Measurements from ENCODE around the gene KRTAP4-12. TPM values are rescaled to one million over a fixed set of nuclear protein-coding genes. Genes with fewer than 3 reads are reported as not detected.

KRTAP4-12 gene
- total RNA-seq, 6 experiments from 2014 or later, result 6.1 to 8.4 (median 6.7) TPM

GRCh38 chr17:41076788-41077187, 47.2 kb downstream of the KRTAP4-12 start:
- TF ChIP-seq CTCF (IDR thresholded peaks at IDR 0.05), result no peak
- Mint-ChIP-seq H3K27me3 (ENCODE audit: insufficient read depth) (no peaks in the 10 kb centered on the region), H3K4me1 (ENCODE audit: low read depth) (peaks cover 33% of the 10 kb centered on the region), H3K9me3 (no peaks in the 10 kb centered on the region; the same call in 1 of the 2 replicates), H3K27ac (no peak overlapping the region), H3K36me3 (ENCODE audit: low read depth) (peaks cover 22% of the 10 kb centered on the region), H3K4me3 (no peak overlapping the region)
- no peak for DNase-seq

- no peaks in the 10 kb centered on the region; the same call in 1 of the 2 replicates for H3K9me3 Mint-ChIP-seq
- TF ChIP-seq CTCF (IDR thresholded peaks at IDR 0.05), result no peak
- no peak for DNase-seq
- H3K4me1 Mint-ChIP-seq (ENCODE audit: low read depth), result peaks cover 21% of the 10 kb centered on the region
- no peaks in the 10 kb centered on the region for H3K27me3 Mint-ChIP-seq (ENCODE audit: insufficient read depth)
- peaks cover 22% of the 10 kb centered on the region for H3K36me3 Mint-ChIP-seq (ENCODE audit: low read depth)
- H3K4me3 Mint-ChIP-seq, result no peak overlapping the region
- H3K27ac Mint-ChIP-seq, result no peak overlapping the region
Observed at GRCh38 chr17:41073676-41074075, 50.3 kb downstream of the KRTAP4-12 start.

Other genes starting within 250 kb of the KRTAP4-12 start
- not detected for gene KRT20, start 238.9 kb downstream of the KRTAP4-12 start, total RNA-seq (2021; fragmentation: NEBNext Ultra II Directional; extraction: Animal tissue kit (Norgen Biotek cat#: 25700))
- gene KRT23, start 186.5 kb downstream of the KRTAP4-12 start, total RNA-seq (2021; fragmentation: NEBNext Ultra II Directional; extraction: Animal tissue kit (Norgen Biotek cat#: 25700)), result under 1 TPM in 1 of 6 experiments, not detected in 5; 0.14 TPM
- not detected for gene KRT39, start 157.2 kb downstream of the KRTAP4-12 start, total RNA-seq (2021; fragmentation: NEBNext Ultra II Directional; extraction: Animal tissue kit (Norgen Biotek cat#: 25700))
- not detected for gene KRT40, start 139.9 kb downstream of the KRTAP4-12 start, total RNA-seq (2021; fragmentation: NEBNext Ultra II Directional; extraction: Animal tissue kit (Norgen Biotek cat#: 25700))
- not detected for gene KRTAP3-3, start 130.0 kb downstream of the KRTAP4-12 start, total RNA-seq (2021; fragmentation: NEBNext Ultra II Directional; extraction: Animal tissue kit (Norgen Biotek cat#: 25700))
- gene KRTAP3-2, start 124.3 kb downstream of the KRTAP4-12 start, total RNA-seq (2021; fragmentation: NEBNext Ultra II Directional; extraction: Animal tissue kit (Norgen Biotek cat#: 25700)), result not detected
- gene KRTAP3-1, start 115.1 kb downstream of the KRTAP4-12 start, total RNA-seq (2021; fragmentation: NEBNext Ultra II Directional; extraction: Animal tissue kit (Norgen Biotek cat#: 25700)), result 10 to 100 TPM in 1 of 6 experiments, 1 to 10 TPM in 5; 2.5 to 10.2 (median 3.3) TPM
- gene KRTAP1-5, start 97.0 kb downstream of the KRTAP4-12 start, total RNA-seq (2021; fragmentation: NEBNext Ultra II Directional; extraction: Animal tissue kit (Norgen Biotek cat#: 25700)), result 100 to 1,000 TPM in 1 of 6 experiments, 10 to 100 TPM in 5; 61.6 to 114 (median 76.8) TPM
- not detected for gene KRTAP1-4, start 94.0 kb downstream of the KRTAP4-12 start, total RNA-seq (2021; fragmentation: NEBNext Ultra II Directional; extraction: Animal tissue kit (Norgen Biotek cat#: 25700))
- gene KRTAP1-3, start 89.3 kb downstream of the KRTAP4-12 start, total RNA-seq (2021; fragmentation: NEBNext Ultra II Directional; extraction: Animal tissue kit (Norgen Biotek cat#: 25700)), result not detected
- 1 to 10 TPM in 1 of 6 experiments, under 1 TPM in 5; 0.21 to 1.1 (median 0.50) TPM for gene KRTAP1-1, start 82.7 kb downstream of the KRTAP4-12 start, total RNA-seq (2021; fragmentation: NEBNext Ultra II Directional; extraction: Animal tissue kit (Norgen Biotek cat#: 25700))
- gene KRTAP2-1, start 76.9 kb downstream of the KRTAP4-12 start, total RNA-seq (2021; fragmentation: NEBNext Ultra II Directional; extraction: Animal tissue kit (Norgen Biotek cat#: 25700)), result under 1 TPM in 1 of 6 experiments, not detected in 5; 0.38 TPM
- gene KRTAP2-2, start 69.0 kb downstream of the KRTAP4-12 start, total RNA-seq (2021; fragmentation: NEBNext Ultra II Directional; extraction: Animal tissue kit (Norgen Biotek cat#: 25700)), result under 1 TPM in 4 of 6 experiments, not detected in 2; 0.46 to 0.96 (median 0.53) TPM
- 100 to 1,000 TPM in 1 of 6 experiments, 10 to 100 TPM in 5; 30.3 to 105 (median 44.4) TPM for gene KRTAP2-3, start 64.1 kb downstream of the KRTAP4-12 start, total RNA-seq (2021; fragmentation: NEBNext Ultra II Directional; extraction: Animal tissue kit (Norgen Biotek cat#: 25700))
- gene KRTAP2-4, start 58.3 kb downstream of the KRTAP4-12 start, total RNA-seq (2021; fragmentation: NEBNext Ultra II Directional; extraction: Animal tissue kit (Norgen Biotek cat#: 25700)), result not detected
- gene KRTAP4-7, start 40.0 kb downstream of the KRTAP4-12 start, total RNA-seq (2021; fragmentation: NEBNext Ultra II Directional; extraction: Animal tissue kit (Norgen Biotek cat#: 25700)), result not detected
- not detected for gene KRTAP4-8, start 26.0 kb downstream of the KRTAP4-12 start, total RNA-seq (2021; fragmentation: NEBNext Ultra II Directional; extraction: Animal tissue kit (Norgen Biotek cat#: 25700))
- gene KRTAP4-16, start 22.0 kb downstream of the KRTAP4-12 start, total RNA-seq (2021; fragmentation: NEBNext Ultra II Directional; extraction: Animal tissue kit (Norgen Biotek cat#: 25700)), result not detected
- gene KRTAP4-9, start 18.8 kb downstream of the KRTAP4-12 start, total RNA-seq (2021; fragmentation: NEBNext Ultra II Directional; extraction: Animal tissue kit (Norgen Biotek cat#: 25700)), result under 1 TPM in 2 of 6 experiments, not detected in 4; 0.85 to 0.90 TPM
- gene KRTAP4-11, start 5.8 kb downstream of the KRTAP4-12 start, total RNA-seq (2021; fragmentation: NEBNext Ultra II Directional; extraction: Animal tissue kit (Norgen Biotek cat#: 25700)), result not detected
- gene KRTAP4-6, start 16.4 kb upstream of the KRTAP4-12 start, total RNA-seq (2021; fragmentation: NEBNext Ultra II Directional; extraction: Animal tissue kit (Norgen Biotek cat#: 25700)), result not detected
- gene KRTAP4-5, start 25.6 kb upstream of the KRTAP4-12 start, total RNA-seq (2021; fragmentation: NEBNext Ultra II Directional; extraction: Animal tissue kit (Norgen Biotek cat#: 25700)), result not detected
- gene KRTAP4-4, start 36.6 kb upstream of the KRTAP4-12 start, total RNA-seq (2021; fragmentation: NEBNext Ultra II Directional; extraction: Animal tissue kit (Norgen Biotek cat#: 25700)), result not detected
- not detected for gene KRTAP4-3, start 44.0 kb upstream of the KRTAP4-12 start, total RNA-seq (2021; fragmentation: NEBNext Ultra II Directional; extraction: Animal tissue kit (Norgen Biotek cat#: 25700))
- gene KRTAP4-2, start 54.0 kb upstream of the KRTAP4-12 start, total RNA-seq (2021; fragmentation: NEBNext Ultra II Directional; extraction: Animal tissue kit (Norgen Biotek cat#: 25700)), result not detected
- not detected for gene KRTAP4-1, start 60.7 kb upstream of the KRTAP4-12 start, total RNA-seq (2021; fragmentation: NEBNext Ultra II Directional; extraction: Animal tissue kit (Norgen Biotek cat#: 25700))
- not detected for gene KRTAP9-1, start 65.7 kb upstream of the KRTAP4-12 start, total RNA-seq (2021; fragmentation: NEBNext Ultra II Directional; extraction: Animal tissue kit (Norgen Biotek cat#: 25700))
- not detected for gene KRTAP9-2, start 102.5 kb upstream of the KRTAP4-12 start, total RNA-seq (2021; fragmentation: NEBNext Ultra II Directional; extraction: Animal tissue kit (Norgen Biotek cat#: 25700))
- not detected for gene KRTAP9-3, start 108.3 kb upstream of the KRTAP4-12 start, total RNA-seq (2021; fragmentation: NEBNext Ultra II Directional; extraction: Animal tissue kit (Norgen Biotek cat#: 25700))
- not detected for gene KRTAP9-8, start 113.8 kb upstream of the KRTAP4-12 start, total RNA-seq (2021; fragmentation: NEBNext Ultra II Directional; extraction: Animal tissue kit (Norgen Biotek cat#: 25700))
- gene KRTAP9-4, start 125.5 kb upstream of the KRTAP4-12 start, total RNA-seq (2021; fragmentation: NEBNext Ultra II Directional; extraction: Animal tissue kit (Norgen Biotek cat#: 25700)), result not detected
- gene KRTAP9-9, start 131.2 kb upstream of the KRTAP4-12 start, total RNA-seq (2021; fragmentation: NEBNext Ultra II Directional; extraction: Animal tissue kit (Norgen Biotek cat#: 25700)), result not detected
- not detected for gene KRTAP9-6, start 141.2 kb upstream of the KRTAP4-12 start, total RNA-seq (2021; fragmentation: NEBNext Ultra II Directional; extraction: Animal tissue kit (Norgen Biotek cat#: 25700))
- gene KRTAP9-7, start 151.5 kb upstream of the KRTAP4-12 start, total RNA-seq (2021; fragmentation: NEBNext Ultra II Directional; extraction: Animal tissue kit (Norgen Biotek cat#: 25700)), result not detected
- not detected for gene KRTAP29-1, start 178.7 kb upstream of the KRTAP4-12 start, total RNA-seq (2021; fragmentation: NEBNext Ultra II Directional; extraction: Animal tissue kit (Norgen Biotek cat#: 25700))
- not detected for gene KRTAP16-1, start 185.1 kb upstream of the KRTAP4-12 start, total RNA-seq (2021; fragmentation: NEBNext Ultra II Directional; extraction: Animal tissue kit (Norgen Biotek cat#: 25700))
- not detected for gene KRTAP17-1, start 191.5 kb upstream of the KRTAP4-12 start, total RNA-seq (2021; fragmentation: NEBNext Ultra II Directional; extraction: Animal tissue kit (Norgen Biotek cat#: 25700))
- gene KRT33A, start 226.6 kb upstream of the KRTAP4-12 start, total RNA-seq (2021; fragmentation: NEBNext Ultra II Directional; extraction: Animal tissue kit (Norgen Biotek cat#: 25700)), result not detected
- gene KRT33B, start 245.6 kb upstream of the KRTAP4-12 start, total RNA-seq (2021; fragmentation: NEBNext Ultra II Directional; extraction: Animal tissue kit (Norgen Biotek cat#: 25700)), result 1 to 10 TPM in 2 of 6 experiments, under 1 TPM in 4; 0.75 to 2.5 (median 0.96) TPM

Data from HFFc6 (cell line).